RWPE2 (cell line): ENCODE results near the gene SERTM1.

Experiments
- ATAC-seq: fragments of 200-7000 bp; cut with Tn5 transposase; 3 replicates; pipeline ENCODE4 v1.9.1; 2021; ENCODE audit warnings: low read depth
- DNase-seq: peaks from one replicate; pipeline ENCODE4 v3.0.0-alpha.2; 2020; ENCODE audit warnings: low spot score
- H3K27ac ChIP-seq: fragments of 450-650 bp; 2 replicates; pipeline ENCODE4 v1.5.1; 2017; ENCODE audit warnings: mild to moderate bottlenecking; ENCODE audit not compliant: poor library complexity, severe bottlenecking
- H3K27me3 ChIP-seq: fragments of 250-450 bp; sonication (Bioruptor Pico); 2 replicates; pipeline ENCODE4 v1.5.1; 2021; ENCODE audit warnings: mild to moderate bottlenecking, moderate library complexity; ENCODE audit not compliant: insufficient read depth, poor library complexity, severe bottlenecking
- H3K36me3 ChIP-seq: fragments of 250-450 bp; sonication (Bioruptor Pico); 2 replicates; pipeline ENCODE4 v1.5.1; 2020; ENCODE audit warnings: low read depth, mild to moderate bottlenecking, moderate library complexity
- H3K4me1 ChIP-seq: fragments of 250-450 bp; sonication (Bioruptor Pico); 2 replicates; pipeline ENCODE4 v1.5.1; 2021; ENCODE audit warnings: mild to moderate bottlenecking, moderate library complexity; ENCODE audit not compliant: insufficient read depth, poor library complexity, severe bottlenecking
- H3K4me3 ChIP-seq: fragments of 250-450 bp; sonication (Bioruptor Pico); 2 replicates; pipeline ENCODE4 v1.5.1; 2021; ENCODE audit warnings: mild to moderate bottlenecking, moderate library complexity; ENCODE audit not compliant: severe bottlenecking
- H3K9me3 ChIP-seq: fragments of 250-450 bp; sonication (Bioruptor Pico); 2 replicates; pipeline ENCODE4 v1.5.1; 2021; ENCODE audit warnings: mild to moderate bottlenecking, moderate library complexity; ENCODE audit not compliant: severe bottlenecking
- CTCF ChIP-seq: fragments of 450-650 bp; IDR thresholded peaks from one replicate; pipeline ENCODE4 v1.5.1; 2017; ENCODE audit warnings: mild to moderate bottlenecking, moderate library complexity; ENCODE audit not compliant: poor library complexity, severe bottlenecking

Gene SERTM1

GRCh38 chr13:36724141-36724540, 50.3 kb downstream of the SERTM1 start:
- no peak overlapping the region for H3K27ac ChIP-seq
- H3K36me3 ChIP-seq, result no peaks in the 10 kb centered on the region
- DNase-seq (no peak), ATAC-seq (no peak)
- H3K27me3 ChIP-seq, result no peaks in the 10 kb centered on the region
- H3K9me3 ChIP-seq, result no peaks in the 10 kb centered on the region
- TF ChIP-seq CTCF, result no peak
- H3K4me1 ChIP-seq, result no peaks in the 10 kb centered on the region
- H3K4me3 ChIP-seq, result no peak overlapping the region

GRCh38 chr13:36725936-36726335, 52.1 kb downstream of the SERTM1 start:
- Histone ChIP-seq H3K9me3 (no peaks in the 10 kb centered on the region), H3K4me3 (no peak overlapping the region), H3K36me3 (no peaks in the 10 kb centered on the region), H3K27ac (no peak overlapping the region), H3K27me3 (no peaks in the 10 kb centered on the region), H3K4me1 (no peaks in the 10 kb centered on the region)
- DNase-seq, result no peak
- no peak for TF ChIP-seq CTCF
- ATAC-seq, result no peak

- Histone ChIP-seq H3K36me3 (no peaks in the 10 kb centered on the region), H3K4me3 (no peak overlapping the region), H3K9me3 (no peaks in the 10 kb centered on the region), H3K4me1 (no peaks in the 10 kb centered on the region), H3K27ac (no peak overlapping the region), H3K27me3 (no peaks in the 10 kb centered on the region)
- no peak for DNase-seq
- no peak for TF ChIP-seq CTCF
- no peak for ATAC-seq
Observed at GRCh38 chr13:36728006-36728405, 54.2 kb downstream of the SERTM1 start.

GRCh38 chr13:36736119-36736726, 62.4 kb downstream of the SERTM1 start:
- no peak for DNase-seq
- Histone ChIP-seq H3K27me3 (no peaks in the 10 kb centered on the region), H3K36me3 (no peaks in the 10 kb centered on the region), H3K4me3 (no peak overlapping the region), H3K9me3 (no peaks in the 10 kb centered on the region), H3K4me1 (no peaks in the 10 kb centered on the region), H3K27ac (no peak overlapping the region)
- ATAC-seq, result no peak
- TF ChIP-seq CTCF, result peak; percentile 78

GRCh38 chr13:36737524-36738083, 63.8 kb downstream of the SERTM1 start:
- ATAC-seq (no peak), DNase-seq (no peak)
- Histone ChIP-seq H3K36me3 (no peaks in the 10 kb centered on the region), H3K27ac (no peak overlapping the region), H3K4me1 (no peaks in the 10 kb centered on the region), H3K27me3 (no peaks in the 10 kb centered on the region), H3K4me3 (no peak overlapping the region), H3K9me3 (no peaks in the 10 kb centered on the region)
- no peak for TF ChIP-seq CTCF
